Caki2 (cell line): ENCODE measurements around the gene TIGD3. TPM values are rescaled to one million over a fixed set of nuclear protein-coding genes. Genes with fewer than 3 reads are reported as not detected.
"Not testable (repeated sequence)": the region's sequence is repeated elsewhere in the genome, so short reads cannot be mapped to it uniquely, and the experiment has no call there.

Source experiments
- DNase-seq: peaks from one replicate; pipeline ENCODE4 v3.0.0-alpha.2; 2015; ENCODE audit warnings: low read depth
- in situ Hi-C: cut with HindIII; loops from 2 replicates; pipeline ENCODE4 v1.10.0; 2016; ENCODE audit warnings: low sequenced_read_pairs, low pct_unique_long_range_greater_than_20kb, mixed read lengths
- total RNA-seq: library from RNA; depleted of rRNA; stranded (reverse); fragments of >200 nt; shearing (Covaris generic); gene quantifications from 2 replicates; pipeline ENCODE4 v1.2.3, GENCODE V29; 2014; ENCODE audit warnings: low replicate concordance

TIGD3 gene
- total RNA-seq, 1 experiment from 2014 or later: 1.5 TPM

- DNase-seq: no peak
- in situ Hi-C loops: no loop called here
These were observed 32.6 kb upstream of the TIGD3 start for GRCh38 chr11:65321828-65322485.

GRCh38 chr11:65323813-65324212, 30.7 kb upstream of the TIGD3 start:
- DNase-seq: no peak
- in situ Hi-C loops: no loop called here

GRCh38 chr11:65325435-65325834, 29.1 kb upstream of the TIGD3 start:
- in situ Hi-C loops: no loop called here
- DNase-seq: no peak

GRCh38 chr11:65327021-65327420, 27.5 kb upstream of the TIGD3 start:
- in situ Hi-C loops: no loop called here
- DNase-seq: no peak

GRCh38 chr11:65329478-65329877, 25.1 kb upstream of the TIGD3 start:
- in situ Hi-C loops: no loop called here
- no peak for DNase-seq

GRCh38 chr11:65329944-65330403, 24.6 kb upstream of the TIGD3 start:
- in situ Hi-C loops: no loop called here
- DNase-seq: peak; percentile 52

GRCh38 chr11:65330544-65330943, 24.0 kb upstream of the TIGD3 start:
- DNase-seq: no peak
- in situ Hi-C loops: no loop called here

- in situ Hi-C loops, DNase-seq: not testable (repeated sequence)
These were observed 22.0 kb upstream of the TIGD3 start for GRCh38 chr11:65332591-65332990.

GRCh38 chr11:65334696-65335295, 19.8 kb upstream of the TIGD3 start:
- in situ Hi-C loops: no loop called here
- no peak for DNase-seq

GRCh38 chr11:65338676-65339075, 15.9 kb upstream of the TIGD3 start:
- in situ Hi-C loops: no loop called here
- no peak for DNase-seq

GRCh38 chr11:65340226-65340625, 14.3 kb upstream of the TIGD3 start:
- no peak for DNase-seq
- in situ Hi-C loops: no loop called here

- in situ Hi-C loops: no loop called here
- DNase-seq: no peak
These were observed 12.7 kb upstream of the TIGD3 start for GRCh38 chr11:65341856-65342255.

- DNase-seq: no peak
- in situ Hi-C loops: no loop called here
These were observed 3.0 kb upstream of the TIGD3 start for GRCh38 chr11:65351511-65351910.

GRCh38 chr11:65352783-65353182, 1.8 kb upstream of the TIGD3 start:
- in situ Hi-C loops: no loop called here
- peak; percentile 21 for DNase-seq

- in situ Hi-C loops: no loop called here
- DNase-seq: no peak
These were observed 1.2 kb upstream of the TIGD3 start for GRCh38 chr11:65353376-65353775.

GRCh38 chr11:65353900-65354264, 669 bp upstream of the TIGD3 start:
- in situ Hi-C loops: no loop called here
- no peak for DNase-seq

- in situ Hi-C loops: no loop called here
These were observed 643 bp downstream of the TIGD3 start for GRCh38 chr11:65355013-65355775.

GRCh38 chr11:65355776-65356393, 1.3 kb downstream of the TIGD3 start:
- DNase-seq: no peak
- in situ Hi-C loops: no loop called here

More at GRCh38 chr11:65355013-65355775, 643 bp downstream of the TIGD3 start:
- no peak for DNase-seq

GRCh38 chr11:65356394-65356972, 1.9 kb downstream of the TIGD3 start:
- in situ Hi-C loops: no loop called here
- no peak for DNase-seq
